Hippocampal formation (tissue), 2 donors: ENCODE data around the gene TUBGCP3.

ENCODE experiments used
- DNase-seq, 2 donors: peaks; one replicate each; lab custom pipeline; 2025; lab: John Stamatoyannopoulos, UW

TUBGCP3 gene

GRCh38 chr13:112441779-112442310 is 146.1 kb downstream of the TUBGCP3 start:
- no peak for DNase-seq

- DNase-seq = no peak
Measured at GRCh38 chr13:112441226-112441625, 146.7 kb downstream of the TUBGCP3 start.

- no peak for DNase-seq
Measured at GRCh38 chr13:112438515-112438914, 149.4 kb downstream of the TUBGCP3 start.

- no peak for DNase-seq
Measured at GRCh38 chr13:112438094-112438493, 149.9 kb downstream of the TUBGCP3 start.

- DNase-seq = no peak
Measured at GRCh38 chr13:112435973-112436372, 152.0 kb downstream of the TUBGCP3 start.
